ENCODE results near the gene AKT2.

- no peak for TF ChIP-seq GATA2 (IDR thresholded peaks at IDR 0.05; ENCODE audit: low read depth, low read length)
- no peak for TF ChIP-seq GATA3 (IDR thresholded peaks at IDR 0.05; ENCODE audit: low read depth, low read length)
Observed at GRCh38 chr19:40284501-40285352, at the start of gene AKT2.

Data from SH-SY5Y (cell line).